Measurements from ENCODE around the gene ANKHD1. TPM values are rescaled to one million over a fixed set of nuclear protein-coding genes. Genes with fewer than 3 reads are reported as not detected.

Gene ANKHD1
- total RNA-seq, 1 experiment from 2014 or later, result 113 TPM

- Mint-ChIP-seq H3K27ac (peak overlapping the region; percentile 63; the same call in 1 of the 2 replicates), H3K36me3 (peaks cover 3% of the 10 kb centered on the region; the same call in 1 of the 2 replicates), H3K27me3 (ENCODE audit: low read depth) (no peaks in the 10 kb centered on the region), H3K4me1 (peaks cover 20% of the 10 kb centered on the region), H3K9me3 (no peaks in the 10 kb centered on the region), H3K4me3 (no peak overlapping the region)
- TF ChIP-seq ZNF532 (CRISPR knock-in tag; IDR thresholded peaks at IDR 0.05; ENCODE audit: borderline replicate concordance), result no peak
- no peak for TF ChIP-seq CREB1 (CRISPR knock-in tag; IDR thresholded peaks at IDR 0.05)
- no peak for TF ChIP-seq AR (CRISPR knock-in tag; IDR thresholded peaks at IDR 0.05)
- no peak for TF ChIP-seq ZSCAN18 (CRISPR knock-in tag; IDR thresholded peaks at IDR 0.05)
- no peak for TF ChIP-seq GRHL2 (CRISPR knock-in tag; IDR thresholded peaks at IDR 0.05; ENCODE audit: insufficient replicate concordance, severe bottlenecking)
- TF ChIP-seq NR1H2 (CRISPR knock-in tag; IDR thresholded peaks at IDR 0.05), result no peak
- TF ChIP-seq TEAD4 (CRISPR knock-in tag; IDR thresholded peaks at IDR 0.05), result no peak
- TF ChIP-seq ETV6 (CRISPR knock-in tag; IDR thresholded peaks at IDR 0.05), result no peak
- TF ChIP-seq FOXJ3 (CRISPR knock-in tag; IDR thresholded peaks at IDR 0.05; ENCODE audit: borderline replicate concordance), result no peak
- no peak for TF ChIP-seq EMX1 (CRISPR knock-in tag; IDR thresholded peaks at IDR 0.05)
- TF ChIP-seq ATF3 (CRISPR knock-in tag; conservative IDR thresholded peaks at IDR 0.05), result no peak
- TF ChIP-seq MXD4 (CRISPR knock-in tag; IDR thresholded peaks at IDR 0.05; ENCODE audit: borderline replicate concordance), result no peak
- no peak for TF ChIP-seq PREB (CRISPR knock-in tag; IDR thresholded peaks at IDR 0.05; ENCODE audit: borderline replicate concordance)
- TF ChIP-seq CREM (CRISPR knock-in tag; IDR thresholded peaks at IDR 0.05), result no peak
- no peak for TF ChIP-seq RELA (CRISPR knock-in tag; IDR thresholded peaks at IDR 0.05; ENCODE audit: borderline replicate concordance)
- no peak for TF ChIP-seq E2F4 (CRISPR knock-in tag; IDR thresholded peaks at IDR 0.05; ENCODE audit: borderline replicate concordance, low read depth)
- no peak for ATAC-seq
- POLR2A ChIA-PET, result no interaction called here
- DNase-seq (ENCODE audit: low spot score), result no peak
- CTCF ChIA-PET, result interaction anchor here (2.7 kb wide), 1 partner anchor 36 kb away, joined by 12 read pairs; no protein-coding TSS in a partner anchor
Observed at GRCh38 chr5:140408750-140409241, 7.2 kb downstream of the ANKHD1 start.
